Neuronal stem cell (in vitro differentiated cells): Measurements from ENCODE around the gene TSPYL4.
A peak's percentile ranks its signal among the peaks of the same experiment; 100 is the strongest.

Experiments used
- DNase-seq: peaks from one replicate; pipeline ENCODE4 v3.0.0-alpha.2; 2013; ENCODE audit warnings: low spot score
- H2AFZ ChIP-seq: one replicate; pipeline ENCODE4 v1.6.1; 2013; ENCODE audit warnings: mild to moderate bottlenecking, low read length, inconsistent platforms
- H2AK5ac ChIP-seq: 2 replicates; pipeline ENCODE4 v1.6.1; 2013; ENCODE audit warnings: low read depth, mild to moderate bottlenecking, inconsistent platforms, low read length, moderate library complexity, mixed read lengths
- H2BK120ac ChIP-seq: 2 replicates; pipeline ENCODE4 v1.6.1; 2013; ENCODE audit warnings: low read depth, mild to moderate bottlenecking, inconsistent platforms, low read length, moderate library complexity, mixed read lengths
- H2BK12ac ChIP-seq: one replicate; pipeline ENCODE4 v1.6.1; 2013; ENCODE audit warnings: low read length, inconsistent platforms
- H2BK15ac ChIP-seq: 2 replicates; pipeline ENCODE4 v1.6.1; 2013; ENCODE audit warnings: mild to moderate bottlenecking, low read length, inconsistent platforms, mixed read lengths
- H2BK5ac ChIP-seq: one replicate; pipeline ENCODE4 v1.6.1; 2013; ENCODE audit warnings: inconsistent platforms, mild to moderate bottlenecking, low read length, moderate library complexity
- H3K14ac ChIP-seq: one replicate; pipeline ENCODE4 v1.6.1; 2013; ENCODE audit warnings: low read length, inconsistent platforms
- H3K18ac ChIP-seq: 2 replicates; pipeline ENCODE4 v1.6.1; 2013; ENCODE audit warnings: low read length, inconsistent platforms
- H3K23ac ChIP-seq: 2 replicates; pipeline ENCODE4 v1.6.1; 2013; ENCODE audit warnings: low read depth, mild to moderate bottlenecking, mixed read lengths, low read length, inconsistent platforms; ENCODE audit not compliant: poor library complexity
- H3K27ac ChIP-seq: replicated peaks from 3 replicates; pipeline ENCODE4 v1.5.1; 2013; ENCODE audit warnings: low read length, inconsistent platforms
- H3K27me3 ChIP-seq, 3 experiments: 2 replicates each; pipeline ENCODE4 v1.6.1; 2013; ENCODE audit warnings: low read length in 3 of 3, mild to moderate bottlenecking in 2 of 3, inconsistent platforms in 1 of 3, low read depth in 1 of 3, mixed read lengths in 1 of 3, moderate library complexity in 1 of 3; ENCODE audit not compliant: control insufficient read depth in 3 of 3, insufficient read depth in 3 of 3
- H3K36me3 ChIP-seq, 2 donors: replicated peaks in 1 of 2; 2 replicates each; pipeline ENCODE4 v1.6.1; 2013; ENCODE audit warnings: low read length in 2 of 2; ENCODE audit not compliant: control insufficient read depth in 2 of 2, insufficient read depth in 2 of 2
- H3K4ac ChIP-seq: 2 replicates; pipeline ENCODE4 v1.6.1; 2013; ENCODE audit warnings: inconsistent platforms, mild to moderate bottlenecking, low read length, moderate library complexity
- H3K4me1 ChIP-seq, 2 donors: 1 replicate in 1 of 2; 2 replicates in 1 of 2; pipeline ENCODE4 v1.6.1; 2013; ENCODE audit warnings: low read length in 2 of 2, low read depth in 1 of 2; ENCODE audit not compliant: control insufficient read depth in 2 of 2, insufficient read depth in 1 of 2
- H3K4me2 ChIP-seq: one replicate; pipeline ENCODE4 v1.6.1; 2013; ENCODE audit warnings: mild to moderate bottlenecking, low read length, inconsistent platforms; ENCODE audit not compliant: insufficient read depth, poor library complexity, severe bottlenecking
- H3K4me3 ChIP-seq, 2 donors: 2 replicates each; pipeline ENCODE4 v1.5.1; 2013; ENCODE audit warnings: low read length in 2 of 2, mild to moderate bottlenecking in 2 of 2, inconsistent platforms in 1 of 2, moderate library complexity in 1 of 2
- H3K79me1 ChIP-seq: one replicate; pipeline ENCODE4 v1.6.1; 2013; ENCODE audit warnings: low read depth, mild to moderate bottlenecking, inconsistent platforms, low read length, moderate library complexity
- H3K9ac ChIP-seq: one replicate; pipeline ENCODE4 v1.6.1; 2013; ENCODE audit warnings: mild to moderate bottlenecking, low read depth, low read length, inconsistent platforms; ENCODE audit not compliant: poor library complexity
- H3K9me3 ChIP-seq, 2 donors: replicated peaks in 1 of 2; 2 replicates each; pipeline versions ENCODE3 to v1.6.1; 2013; ENCODE audit warnings: low read length in 2 of 2, mild to moderate bottlenecking in 2 of 2, inconsistent platforms in 1 of 2, low read depth in 1 of 2, mixed read lengths in 1 of 2, moderate library complexity in 1 of 2; ENCODE audit not compliant: control insufficient read depth in 2 of 2, insufficient read depth in 1 of 2
- H4K8ac ChIP-seq: one replicate; pipeline ENCODE4 v1.6.1; 2013; ENCODE audit warnings: low read depth, mild to moderate bottlenecking, inconsistent platforms, low read length, moderate library complexity
- H4K91ac ChIP-seq: one replicate; pipeline ENCODE4 v1.6.1; 2013; ENCODE audit warnings: low read length, low read depth, mild to moderate bottlenecking, inconsistent platforms; ENCODE audit not compliant: poor library complexity
- WGBS, 2 donors: extraction: QIAGEN DNeasy Blood & Tissue Kit; methylation state at CpG; one replicate each; pipeline ENCODE4 v1.1.7; 2013; ENCODE audit warnings: missing lambda C conversion rate in 2 of 2, mixed read lengths in 1 of 2; ENCODE audit not compliant: insufficient read length in 2 of 2, insufficient replicate concordance in 1 of 2; ENCODE audit errors: extremely low coverage in 2 of 2; 5-methylcytosine and 5-hydroxymethylcytosine counted together

TSPYL4 gene

DNA sequence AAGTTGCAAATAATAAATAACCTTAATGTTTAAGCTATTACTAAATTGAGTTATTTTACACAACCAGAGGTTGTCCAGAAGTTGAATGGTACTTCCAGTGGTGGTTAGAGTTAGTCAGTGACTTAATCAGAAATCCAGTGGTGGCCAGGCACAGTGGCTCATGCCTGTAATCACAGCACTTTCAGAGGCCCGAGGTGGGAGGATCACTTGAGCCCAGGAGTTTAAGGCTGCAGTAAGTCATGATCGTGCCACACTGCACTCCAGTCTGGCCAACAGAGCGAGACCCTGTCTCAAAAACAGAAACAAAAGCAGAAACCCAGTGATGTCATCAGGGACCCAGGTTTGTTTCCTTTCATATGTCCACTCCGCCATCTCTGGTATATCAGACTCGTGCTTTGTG lies 35.0 kb downstream of the TSPYL4 start:
- H2AK5ac ChIP-seq, result no peak overlapping the region
- H3K4me2 ChIP-seq, result no peak overlapping the region
- H3K14ac ChIP-seq, result no peak overlapping the region
- H3K36me3 ChIP-seq, result no peaks in the 10 kb centered on the region
- H3K23ac ChIP-seq, result no peak overlapping the region
- H4K91ac ChIP-seq, result no peak overlapping the region
- no peaks in the 10 kb centered on the region for H3K4me1 ChIP-seq
- no peak overlapping the region for H3K9ac ChIP-seq
- H2BK5ac ChIP-seq, result no peak overlapping the region
- no peaks in the 10 kb centered on the region for H3K27me3 ChIP-seq
- H3K4ac ChIP-seq, result no peak overlapping the region
- no peak for DNase-seq
- H2BK15ac ChIP-seq, result no peak overlapping the region
- no peak overlapping the region for H3K4me3 ChIP-seq
- no peaks in the 10 kb centered on the region for H3K79me1 ChIP-seq
- no peak overlapping the region for H3K18ac ChIP-seq
- H3K27ac ChIP-seq, result no peak overlapping the region
- no peak overlapping the region for H2BK12ac ChIP-seq
- no peak overlapping the region for H2BK120ac ChIP-seq
- no peak overlapping the region for H4K8ac ChIP-seq
- no peak overlapping the region for H2AFZ ChIP-seq
- H3K9me3 ChIP-seq, result no peaks in the 10 kb centered on the region
- WGBS, 2 donors, result no CpG with 5 or more reads among the region's 5 CpGs

DNA sequence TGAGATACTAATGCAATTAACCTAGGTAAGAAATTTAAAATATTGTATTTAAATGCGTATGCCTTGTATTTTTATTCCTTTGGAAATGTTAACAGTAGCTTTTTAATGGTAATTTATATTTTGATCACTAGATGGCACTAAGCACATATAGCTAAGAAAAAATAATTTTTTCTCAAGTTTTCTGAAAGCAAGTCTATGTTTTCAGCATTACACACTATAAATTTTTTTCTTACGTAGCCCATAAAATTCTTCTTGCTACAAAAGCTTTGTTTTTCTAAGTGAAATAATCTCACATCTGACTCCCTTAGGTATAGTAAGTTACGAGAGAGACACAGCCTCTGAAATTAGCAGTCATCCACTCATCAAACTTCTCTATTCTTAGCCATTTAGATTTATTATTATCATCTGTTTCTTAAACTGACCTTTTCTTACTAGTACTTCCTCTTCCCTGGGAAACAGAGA lies 35.7 kb downstream of the TSPYL4 start:
- no peak overlapping the region for H2BK120ac ChIP-seq
- no peak overlapping the region for H2AK5ac ChIP-seq
- H3K23ac ChIP-seq, result no peak overlapping the region
- no peak overlapping the region for H3K4me2 ChIP-seq
- no peak overlapping the region for H2AFZ ChIP-seq
- no peak overlapping the region for H3K27ac ChIP-seq
- H3K4ac ChIP-seq, result no peak overlapping the region
- H3K9ac ChIP-seq, result no peak overlapping the region
- no peak overlapping the region for H2BK5ac ChIP-seq
- no peak overlapping the region for H3K14ac ChIP-seq
- H3K27me3 ChIP-seq, result no peaks in the 10 kb centered on the region
- no peaks in the 10 kb centered on the region for H3K79me1 ChIP-seq
- no peak for DNase-seq
- no peak overlapping the region for H3K18ac ChIP-seq
- H3K4me3 ChIP-seq, result no peak overlapping the region
- no peaks in the 10 kb centered on the region for H3K4me1 ChIP-seq
- WGBS, 2 donors, result no CpG with 5 or more reads among the region's 3 CpGs
- no peak overlapping the region for H2BK15ac ChIP-seq
- H3K9me3 ChIP-seq, result no peaks in the 10 kb centered on the region
- no peak overlapping the region for H4K8ac ChIP-seq
- no peak overlapping the region for H4K91ac ChIP-seq
- H3K36me3 ChIP-seq, result no peaks in the 10 kb centered on the region
- no peak overlapping the region for H2BK12ac ChIP-seq

DNA sequence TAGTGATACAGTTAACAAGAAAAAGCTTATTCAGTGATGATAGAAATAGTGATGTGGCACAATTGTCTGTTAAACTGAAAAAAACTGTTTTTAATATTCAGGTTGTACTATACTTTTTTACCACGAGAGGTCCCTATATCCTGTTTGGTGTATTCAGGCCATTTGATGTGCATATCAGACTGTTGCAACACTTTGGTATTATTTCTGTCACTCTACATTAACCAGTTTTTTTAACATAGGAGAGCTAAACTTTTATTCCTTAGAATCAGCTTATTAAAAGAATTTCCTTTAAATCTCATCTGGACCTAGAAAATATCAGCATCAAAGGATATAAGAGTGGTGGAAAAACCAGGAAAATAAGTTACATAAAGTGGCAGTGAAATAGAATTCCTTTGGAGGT lies 36.8 kb downstream of the TSPYL4 start:
- Histone ChIP-seq H3K36me3 (no peaks in the 10 kb centered on the region), H3K79me1 (no peaks in the 10 kb centered on the region), H3K14ac (no peak overlapping the region), H2BK120ac (no peak overlapping the region), H3K4me1 (no peaks in the 10 kb centered on the region), H3K4ac (no peak overlapping the region), H3K27ac (no peak overlapping the region), H4K8ac (no peak overlapping the region), H3K4me3 (no peak overlapping the region), H4K91ac (no peak overlapping the region), H2AK5ac (no peak overlapping the region), H2BK5ac (no peak overlapping the region), H2BK15ac (no peak overlapping the region), H3K27me3 (no peaks in the 10 kb centered on the region), H3K23ac (no peak overlapping the region), H2BK12ac (no peak overlapping the region), H3K9me3 (no peaks in the 10 kb centered on the region), H3K9ac (no peak overlapping the region), H3K18ac (no peak overlapping the region), H3K4me2 (no peak overlapping the region), H2AFZ (peak overlapping the region; percentile 46)
- WGBS, 2 donors, result no CpG with 5 or more reads among the region's 1 CpG
- DNase-seq, result no peak

DNA sequence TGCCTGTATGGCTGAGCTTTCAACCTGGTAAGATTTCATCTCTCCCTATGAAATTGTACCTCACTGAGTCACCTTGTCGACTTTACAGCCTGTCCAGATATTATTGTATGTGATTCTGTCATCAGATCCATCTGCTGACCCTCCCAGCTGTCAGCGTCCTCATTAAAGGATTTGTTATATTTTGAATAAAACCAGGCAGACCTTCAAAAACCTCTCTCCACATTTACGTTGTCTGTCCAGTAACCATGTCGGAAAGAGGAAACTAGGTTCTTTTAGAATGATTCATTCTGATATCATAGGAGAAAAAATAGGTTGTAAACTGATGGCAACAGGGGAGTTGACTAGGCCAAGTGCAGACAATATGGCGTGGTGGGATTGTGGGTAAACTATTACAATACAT lies 38.5 kb downstream of the TSPYL4 start:
- H3K4me1 ChIP-seq, result no peaks in the 10 kb centered on the region
- no peak overlapping the region for H2BK12ac ChIP-seq
- H2AFZ ChIP-seq, result no peak overlapping the region
- no peaks in the 10 kb centered on the region for H3K27me3 ChIP-seq
- no peak overlapping the region for H3K4ac ChIP-seq
- no peak overlapping the region for H3K18ac ChIP-seq
- H3K4me3 ChIP-seq, result no peak overlapping the region
- no peak overlapping the region for H3K23ac ChIP-seq
- H3K14ac ChIP-seq, result no peak overlapping the region
- no peak overlapping the region for H3K4me2 ChIP-seq
- H2BK5ac ChIP-seq, result no peak overlapping the region
- H3K9ac ChIP-seq, result no peak overlapping the region
- no peak overlapping the region for H3K27ac ChIP-seq
- H3K36me3 ChIP-seq, result no peaks in the 10 kb centered on the region
- WGBS, 2 donors, result no CpG with 5 or more reads among the region's 5 CpGs
- no peak for DNase-seq
- H4K91ac ChIP-seq, result no peak overlapping the region
- no peak overlapping the region for H2BK15ac ChIP-seq
- H3K79me1 ChIP-seq, result no peaks in the 10 kb centered on the region
- H2BK120ac ChIP-seq, result no peak overlapping the region
- no peaks in the 10 kb centered on the region for H3K9me3 ChIP-seq
- no peak overlapping the region for H2AK5ac ChIP-seq
- H4K8ac ChIP-seq, result no peak overlapping the region
